ENCODE data around the gene HOXD9.

DNA sequence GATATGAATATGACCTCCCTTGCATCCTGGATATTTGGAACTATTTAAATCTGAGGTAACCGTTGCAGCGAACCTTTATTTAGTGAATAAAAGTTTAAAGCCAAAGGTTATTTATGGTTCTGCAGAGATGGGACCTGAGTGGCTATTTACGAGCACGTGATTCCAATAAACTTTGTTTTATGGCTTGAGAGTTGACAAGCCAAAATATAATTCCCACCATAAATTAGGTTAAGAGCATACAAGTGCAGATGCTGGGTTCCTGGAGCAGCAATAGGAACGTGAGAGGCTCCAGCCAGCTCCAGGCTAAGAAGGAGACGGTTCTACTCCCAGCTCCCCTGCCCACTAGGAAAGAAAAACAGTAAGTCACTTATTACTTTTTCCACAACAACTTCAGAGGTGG is 23.6 kb downstream of the HOXD9 start:
- TF ChIP-seq KAT7 (CRISPR knock-in tag; IDR thresholded peaks at IDR 0.05; ENCODE audit: borderline replicate concordance) (no peak), CREM (CRISPR knock-in tag; IDR thresholded peaks at IDR 0.05) (no peak), PRRX2 (CRISPR knock-in tag; IDR thresholded peaks at IDR 0.05) (no peak), SP1 (CRISPR knock-in tag; conservative IDR thresholded peaks at IDR 0.05) (no peak), NR3C1 (CRISPR knock-in tag; conservative IDR thresholded peaks at IDR 0.05; ENCODE audit: low read depth) (no peak), MAX (CRISPR knock-in tag; IDR thresholded peaks at IDR 0.05) (no peak), FOXP1 (CRISPR knock-in tag; IDR thresholded peaks at IDR 0.05; ENCODE audit: borderline replicate concordance) (no peak), ZNF512 (CRISPR knock-in tag; IDR thresholded peaks at IDR 0.05; ENCODE audit: borderline replicate concordance) (no peak), CTCF (IDR thresholded peaks at IDR 0.05) (no peak), NFE2L1 (CRISPR knock-in tag; IDR thresholded peaks at IDR 0.05) (no peak), NR1H2 (CRISPR knock-in tag; IDR thresholded peaks at IDR 0.05) (no peak), ZNF281 (CRISPR knock-in tag; IDR thresholded peaks at IDR 0.05) (no peak)
- TF ChIP-seq, protein P1, sequence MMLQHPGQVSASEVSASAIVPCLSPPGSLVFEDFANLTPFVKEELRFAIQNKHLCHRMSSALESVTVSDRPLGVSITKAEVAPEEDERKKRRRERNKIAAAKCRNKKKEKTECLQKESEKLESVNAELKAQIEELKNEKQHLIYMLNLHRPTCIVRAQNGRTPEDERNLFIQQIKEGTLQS (CRISPR knock-in tag; conservative IDR thresholded peaks at IDR 0.05) = no peak

All from WTC11 (cell line).